K562 (cell line): ENCODE results near the gene FAM174C. TPM values are rescaled to one million over a fixed set of nuclear protein-coding genes. Genes with fewer than 3 reads are reported as not detected.

Experiments
- CC2D1A ChIP-seq: fragments of 450-650 bp; IDR thresholded peaks from 2 replicates; pipeline ENCODE4 v1.6.1; 2017; ENCODE audit warnings: mild to moderate bottlenecking
- FOSL1 ChIP-seq: fragments of 200-800 bp; sonication (Bioruptor generic); conservative IDR thresholded peaks from 2 replicates; pipeline ENCODE4 v1.6.1; 2016; ENCODE audit warnings: missing genetic modification characterization, missing compliant biosample characterization
- ILF3 ChIP-seq: fragments of 450-650 bp; IDR thresholded peaks from 2 replicates; pipeline ENCODE4 v1.6.1; 2018; ENCODE audit warnings: antibody characterized with exemption, mild to moderate bottlenecking, moderate library complexity, borderline replicate concordance
- MCM3 ChIP-seq: fragments of 450-650 bp; IDR thresholded peaks from 2 replicates; pipeline ENCODE4 v1.6.1; 2016
- NFYB ChIP-seq: IDR thresholded peaks from 2 replicates; pipeline ENCODE4 v1.6.1; 2011; ENCODE audit warnings: mild to moderate bottlenecking, moderate library complexity; ENCODE audit not compliant: insufficient read length; ENCODE audit errors: extremely low read depth
- SNIP1 ChIP-seq: fragments of 450-650 bp; IDR thresholded peaks from 2 replicates; pipeline ENCODE4 v1.7.1; 2017; ENCODE audit warnings: low read depth, mild to moderate bottlenecking
- SREBF2 ChIP-seq: sonication (generic); formaldehyde crosslinking; IDR thresholded peaks from 2 replicates; pipeline ENCODE4 v1.4.0; 2020; ENCODE audit warnings: mild to moderate bottlenecking, missing genetic modification reagents
- TOE1 ChIP-seq, 2 experiments: fragments of 450-650 bp in 1 of 2; sonication (generic) in 1 of 2; formaldehyde crosslinking in 1 of 2; IDR thresholded peaks; 2 replicates each; pipeline versions ENCODE4 v1.7.1 to v1.8.0; 2016 to 2022; ENCODE audit warnings: borderline replicate concordance in 2 of 2, mild to moderate bottlenecking in 2 of 2, antibody characterized with exemption in 1 of 2, inconsistent platforms in 1 of 2, low read depth in 1 of 2, missing genetic modification reagents in 1 of 2, moderate library complexity in 1 of 2
- ZC3H8 ChIP-seq: fragments of 450-650 bp; IDR thresholded peaks from 2 replicates; pipeline ENCODE4 v1.6.1; 2017
- ZEB2 ChIP-seq: fragments of 450-650 bp; IDR thresholded peaks from 2 replicates; pipeline ENCODE4 v1.6.1; 2016
- ZNF124 ChIP-seq: sonication (generic); formaldehyde crosslinking; IDR thresholded peaks from 2 replicates; pipeline ENCODE4 v1.8.1; 2022; ENCODE audit warnings: missing genetic modification reagents
- ZNF217 ChIP-seq: sonication (generic); formaldehyde crosslinking; IDR thresholded peaks from 2 replicates; pipeline ENCODE4 v1.8.0; 2022; ENCODE audit warnings: mild to moderate bottlenecking, missing genetic modification reagents
- ZNF224 ChIP-seq: sonication (generic); formaldehyde crosslinking; IDR thresholded peaks from 2 replicates; pipeline ENCODE4 v1.8.0; 2022; ENCODE audit warnings: mild to moderate bottlenecking, missing genetic modification reagents
- ZNF3 ChIP-seq: fragments of 250-450 bp; sonication (Bioruptor Pico); IDR thresholded peaks from 2 replicates; pipeline ENCODE4 v1.5.0; 2021; ENCODE audit warnings: mild to moderate bottlenecking, moderate library complexity
- ZNF384 ChIP-seq: IDR thresholded peaks from 2 replicates; pipeline ENCODE4 v1.6.1; 2012; ENCODE audit warnings: low read depth, low read length, improper control_type of control experiment
- ZNF431 ChIP-seq: sonication (generic); formaldehyde crosslinking; IDR thresholded peaks from 2 replicates; pipeline ENCODE4 v1.8.0; 2022; ENCODE audit warnings: mild to moderate bottlenecking, missing genetic modification reagents
- ZNF77 ChIP-seq: fragments of 250-450 bp; sonication (Bioruptor Pico); IDR thresholded peaks from 2 replicates; pipeline ENCODE4 v1.5.0; 2020
- polyA plus RNA-seq, 8 experiments: library from polyadenylated mRNA; depleted of rRNA in 4 of 8; stranded (reverse) in 5 of 8; unstranded in 3 of 8; fragments of >200 nt; fragmentation: Nextera tagmentation in 2 of 8; fragmentation: Illumina TruSeq in 1 of 8; extraction: Ambion mirVana in 2 of 8; extraction: Trizol in 1 of 8; gene quantifications; 2 replicates each; pipeline versions ENCODE4 v1.2.1 to v1.2.3, GENCODE V29; 2011 to 2014; ENCODE audit warnings: inconsistent platforms in 1 of 8, missing spikeins in 1 of 8
- total RNA-seq, 7 experiments: library from RNA; depleted of rRNA in 6 of 7; stranded (reverse); fragments of >200 nt in 6 of 7; fragmentation: Illumina TruSeq in 2 of 7; extraction: Trizol in 2 of 7; gene quantifications; 2 replicates each; pipeline versions ENCODE4 v1.2.1 to v1.2.3, GENCODE V29; 2011 to 2021; ENCODE audit warnings: low replicate concordance in 1 of 7
- TF ChIP-seq, protein P1 (sequence below): sonication (generic); formaldehyde crosslinking; IDR thresholded peaks from 2 replicates; pipeline ENCODE4 v1.8.0; 2022; ENCODE audit warnings: mild to moderate bottlenecking, missing genetic modification reagents
- TF ChIP-seq, protein P2 (sequence below), 2 experiments: IDR thresholded peaks; 2 replicates each; pipeline ENCODE4 v1.6.1; 2011; ENCODE audit warnings: borderline replicate concordance in 1 of 2, control low read depth in 1 of 2, low read depth in 1 of 2, low read length in 1 of 2, mild to moderate bottlenecking in 1 of 2, mixed read lengths in 1 of 2, moderate library complexity in 1 of 2; ENCODE audit not compliant: insufficient read depth in 1 of 2, insufficient read length in 1 of 2, poor library complexity in 1 of 2, severe bottlenecking in 1 of 2; ENCODE audit errors: extremely low read depth in 1 of 2
- TF ChIP-seq, protein P3 (sequence below): fragments of 450-650 bp; formaldehyde crosslinking; IDR thresholded peaks from 2 replicates; pipeline ENCODE4 v1.4.0; 2020; ENCODE audit warnings: mild to moderate bottlenecking, moderate library complexity

Gene FAM174C
- total and polyA plus RNA-seq, 9 of the 15 experiments (the other 6 are each of a cell fraction or from before 2014, with no cell fraction given) = 0.66 to 89.6 (median 20.3) TPM

DNA sequence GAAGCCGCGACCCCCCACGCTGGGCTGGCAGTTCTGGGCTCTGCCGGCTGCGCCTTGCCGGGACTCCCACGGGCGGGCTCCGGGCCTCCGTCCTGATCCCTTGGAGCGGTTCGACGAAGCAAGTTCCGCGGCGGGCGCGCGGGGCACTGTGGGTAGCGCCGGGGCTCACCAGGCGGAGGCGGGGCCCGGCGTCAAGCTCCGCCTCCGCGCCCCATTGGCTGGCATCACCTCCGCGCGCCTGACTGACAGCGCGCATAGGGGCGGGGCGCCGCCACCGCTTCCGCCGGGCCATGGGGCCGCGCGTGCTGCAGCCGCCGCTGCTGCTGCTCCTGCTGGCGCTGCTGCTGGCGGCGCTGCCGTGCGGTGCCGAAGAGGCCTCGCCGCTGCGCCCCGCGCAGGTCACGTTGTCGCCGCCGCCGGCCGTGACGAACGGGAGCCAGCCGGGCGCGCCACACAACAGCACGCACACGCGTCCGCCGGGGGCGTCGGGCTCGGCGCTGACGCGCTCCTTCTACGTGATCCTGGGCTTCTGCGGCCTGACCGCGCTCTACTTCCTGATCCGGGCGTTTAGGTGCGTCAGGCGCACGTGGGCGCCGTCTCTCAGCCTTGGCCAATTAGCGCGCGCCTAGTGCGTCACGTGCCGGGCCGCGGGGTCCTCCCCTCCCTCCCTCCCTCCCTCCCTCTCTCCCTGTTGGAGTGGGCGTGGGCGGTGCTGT is at the start of gene FAM174C (continued):
- TF ChIP-seq, protein P1, sequence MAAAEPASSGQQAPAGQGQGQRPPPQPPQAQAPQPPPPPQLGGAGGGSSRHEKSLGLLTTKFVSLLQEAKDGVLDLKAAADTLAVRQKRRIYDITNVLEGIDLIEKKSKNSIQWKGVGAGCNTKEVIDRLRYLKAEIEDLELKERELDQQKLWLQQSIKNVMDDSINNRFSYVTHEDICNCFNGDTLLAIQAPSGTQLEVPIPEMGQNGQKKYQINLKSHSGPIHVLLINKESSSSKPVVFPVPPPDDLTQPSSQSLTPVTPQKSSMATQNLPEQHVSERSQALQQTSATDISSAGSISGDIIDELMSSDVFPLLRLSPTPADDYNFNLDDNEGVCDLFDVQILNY (CRISPR knock-in tag) = no peak
- TF ChIP-seq SREBF2 (CRISPR knock-in tag) = no peak
- TF ChIP-seq, protein P2, sequence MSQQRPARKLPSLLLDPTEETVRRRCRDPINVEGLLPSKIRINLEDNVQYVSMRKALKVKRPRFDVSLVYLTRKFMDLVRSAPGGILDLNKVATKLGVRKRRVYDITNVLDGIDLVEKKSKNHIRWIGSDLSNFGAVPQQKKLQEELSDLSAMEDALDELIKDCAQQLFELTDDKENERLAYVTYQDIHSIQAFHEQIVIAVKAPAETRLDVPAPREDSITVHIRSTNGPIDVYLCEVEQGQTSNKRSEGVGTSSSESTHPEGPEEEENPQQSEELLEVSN (IDR thresholded peaks at IDR 0.05; ENCODE audit: borderline replicate concordance in 1 of 2, extremely low read depth in 1 of 2, insufficient read depth in 1 of 2, insufficient read length in 1 of 2, low read depth in 1 of 2, low read length in 1 of 2, poor library complexity in 1 of 2, severe bottlenecking in 1 of 2) = peak; percentile 71 to 73
- TF ChIP-seq, protein P3, sequence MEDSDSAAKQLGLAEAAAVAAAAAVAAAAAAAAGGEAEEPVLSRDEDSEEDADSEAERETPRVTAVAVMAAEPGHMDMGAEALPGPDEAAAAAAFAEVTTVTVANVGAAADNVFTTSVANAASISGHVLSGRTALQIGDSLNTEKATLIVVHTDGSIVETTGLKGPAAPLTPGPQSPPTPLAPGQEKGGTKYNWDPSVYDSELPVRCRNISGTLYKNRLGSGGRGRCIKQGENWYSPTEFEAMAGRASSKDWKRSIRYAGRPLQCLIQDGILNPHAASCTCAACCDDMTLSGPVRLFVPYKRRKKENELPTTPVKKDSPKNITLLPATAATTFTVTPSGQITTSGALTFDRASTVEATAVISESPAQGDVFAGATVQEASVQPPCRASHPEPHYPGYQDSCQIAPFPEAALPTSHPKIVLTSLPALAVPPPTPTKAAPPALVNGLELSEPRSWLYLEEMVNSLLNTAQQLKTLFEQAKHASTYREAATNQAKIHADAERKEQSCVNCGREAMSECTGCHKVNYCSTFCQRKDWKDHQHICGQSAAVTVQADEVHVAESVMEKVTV (CRISPR knock-in tag) = no peak
- TF ChIP-seq SNIP1 = no peak
- no peak for TF ChIP-seq CC2D1A
- peak; percentile 81; the same call in 1 of the 2 replicates for TF ChIP-seq TOE1 (IDR thresholded peaks at IDR 0.05; ENCODE audit: borderline replicate concordance)
- TF ChIP-seq TOE1 (CRISPR knock-in tag; IDR thresholded peaks at IDR 0.05; ENCODE audit: borderline replicate concordance, low read depth) = peak; percentile 41; the same call in 1 of the 2 replicates
- no peak for TF ChIP-seq ZNF384
- no peak for TF ChIP-seq ZC3H8
- TF ChIP-seq ZNF431 = 0 out of 2 replicates have a peak, but pooled peaks have one; percentile 1
- no peak for TF ChIP-seq ZNF217 (CRISPR knock-in tag)
- TF ChIP-seq ILF3 = 0 out of 2 replicates have a peak, but pooled peaks have one; percentile 32
- TF ChIP-seq ZEB2 = no peak
- TF ChIP-seq ZNF3 (CRISPR knock-in tag) = no peak
- peak; percentile 47; the same call in 1 of the 2 replicates for TF ChIP-seq FOSL1 (tag)
- no peak for TF ChIP-seq ZNF224
- no peak for TF ChIP-seq MCM3
- no peak for TF ChIP-seq ZNF77 (CRISPR knock-in tag)
- peak; percentile 63 for TF ChIP-seq NFYB
- no peak for TF ChIP-seq ZNF124 (CRISPR knock-in tag)
